Measurements from ENCODE around the gene RNF144B. TPM values are rescaled to one million over a fixed set of nuclear protein-coding genes. Genes with fewer than 3 reads are reported as not detected.
"Not testable (repeated sequence)": the region's sequence is repeated elsewhere in the genome, so short reads cannot be mapped to it uniquely, and the experiment has no call there.

RNF144B gene
- total RNA-seq, 1 experiment from 2014 or later: 12.1 TPM

GRCh38 chr6:18350271-18350670 is 36.9 kb upstream of the RNF144B start:
- no peak overlapping the region for H3K4me3 Mint-ChIP-seq (ENCODE audit: low read depth, unreplicated experiment)
- peaks cover 6% of the 10 kb centered on the region for H3K4me1 Mint-ChIP-seq (ENCODE audit: low read depth, unreplicated experiment)
- H3K27me3 Mint-ChIP-seq (ENCODE audit: unreplicated experiment): no peaks in the 10 kb centered on the region
- intact Hi-C loops (cut with micrococcal nuclease; ENCODE audit: unreplicated experiment): no loop called here
- no peak overlapping the region for H3K27ac Mint-ChIP-seq (ENCODE audit: unreplicated experiment)
- no peaks in the 10 kb centered on the region for H3K9me3 Mint-ChIP-seq (ENCODE audit: low read depth, unreplicated experiment)
- H3K36me3 Mint-ChIP-seq (ENCODE audit: insufficient read depth, unreplicated experiment): no peaks in the 10 kb centered on the region
- no TSS peak for BruUV-seq (replicated peaks)
- CTCF ChIA-PET: no interaction called here
- peak; percentile 2 for DNase-seq
- no peak for TF ChIP-seq CTCF (IDR thresholded peaks at IDR 0.05; ENCODE audit: unreplicated experiment)

- H3K9me3 Mint-ChIP-seq (ENCODE audit: low read depth, unreplicated experiment): no peaks in the 10 kb centered on the region
- intact Hi-C loops (cut with micrococcal nuclease; ENCODE audit: unreplicated experiment): no loop called here
- no peak for DNase-seq
- CTCF ChIA-PET: no interaction called here
- H3K27ac Mint-ChIP-seq (ENCODE audit: unreplicated experiment): no peak overlapping the region
- H3K27me3 Mint-ChIP-seq (ENCODE audit: unreplicated experiment): no peaks in the 10 kb centered on the region
- no peaks in the 10 kb centered on the region for H3K36me3 Mint-ChIP-seq (ENCODE audit: insufficient read depth, unreplicated experiment)
- H3K4me1 Mint-ChIP-seq (ENCODE audit: low read depth, unreplicated experiment): peaks cover 6% of the 10 kb centered on the region
- no peak for TF ChIP-seq CTCF (IDR thresholded peaks at IDR 0.05; ENCODE audit: unreplicated experiment)
- no peak overlapping the region for H3K4me3 Mint-ChIP-seq (ENCODE audit: low read depth, unreplicated experiment)
- no TSS peak for BruUV-seq (replicated peaks)
Measured at GRCh38 chr6:18350712-18351111, 36.4 kb upstream of the RNF144B start.

GRCh38 chr6:18352001-18352400 is 35.1 kb upstream of the RNF144B start:
- CTCF ChIA-PET: no interaction called here
- Mint-ChIP-seq H3K9me3 (ENCODE audit: low read depth, unreplicated experiment) (peaks cover 2% of the 10 kb centered on the region), H3K27ac (ENCODE audit: unreplicated experiment) (no peak overlapping the region), H3K4me3 (ENCODE audit: low read depth, unreplicated experiment) (no peak overlapping the region), H3K27me3 (ENCODE audit: unreplicated experiment) (no peaks in the 10 kb centered on the region), H3K36me3 (ENCODE audit: insufficient read depth, unreplicated experiment) (no peaks in the 10 kb centered on the region), H3K4me1 (ENCODE audit: low read depth, unreplicated experiment) (peaks cover 6% of the 10 kb centered on the region)
- TF ChIP-seq CTCF (IDR thresholded peaks at IDR 0.05; ENCODE audit: unreplicated experiment): no peak
- intact Hi-C loops (cut with micrococcal nuclease; ENCODE audit: unreplicated experiment): no loop called here
- no TSS peak for BruUV-seq (replicated peaks)
- no peak for DNase-seq

- no peak overlapping the region for H3K4me3 Mint-ChIP-seq (ENCODE audit: low read depth, unreplicated experiment)
- no peaks in the 10 kb centered on the region for H3K27me3 Mint-ChIP-seq (ENCODE audit: unreplicated experiment)
- H3K9me3 Mint-ChIP-seq (ENCODE audit: low read depth, unreplicated experiment): peaks cover 2% of the 10 kb centered on the region
- no peak overlapping the region for H3K27ac Mint-ChIP-seq (ENCODE audit: unreplicated experiment)
- H3K36me3 Mint-ChIP-seq (ENCODE audit: insufficient read depth, unreplicated experiment): no peaks in the 10 kb centered on the region
- peaks cover 6% of the 10 kb centered on the region for H3K4me1 Mint-ChIP-seq (ENCODE audit: low read depth, unreplicated experiment)
- no TSS peak for BruUV-seq (replicated peaks)
- DNase-seq: no peak
- CTCF ChIA-PET: no interaction called here
- TF ChIP-seq CTCF (IDR thresholded peaks at IDR 0.05; ENCODE audit: unreplicated experiment): no peak
- intact Hi-C loops (cut with micrococcal nuclease; ENCODE audit: unreplicated experiment): no loop called here
Measured at GRCh38 chr6:18352842-18353241, 34.3 kb upstream of the RNF144B start.

GRCh38 chr6:18353251-18353650 is 33.9 kb upstream of the RNF144B start:
- H3K4me3 Mint-ChIP-seq (ENCODE audit: low read depth, unreplicated experiment): no peak overlapping the region
- H3K4me1 Mint-ChIP-seq (ENCODE audit: low read depth, unreplicated experiment): peaks cover 6% of the 10 kb centered on the region
- TF ChIP-seq CTCF (IDR thresholded peaks at IDR 0.05; ENCODE audit: unreplicated experiment): no peak
- H3K36me3 Mint-ChIP-seq (ENCODE audit: insufficient read depth, unreplicated experiment): no peaks in the 10 kb centered on the region
- peaks cover 2% of the 10 kb centered on the region for H3K9me3 Mint-ChIP-seq (ENCODE audit: low read depth, unreplicated experiment)
- H3K27me3 Mint-ChIP-seq (ENCODE audit: unreplicated experiment): no peaks in the 10 kb centered on the region
- CTCF ChIA-PET: no interaction called here
- DNase-seq: no peak
- intact Hi-C loops (cut with micrococcal nuclease; ENCODE audit: unreplicated experiment): no loop called here
- no peak overlapping the region for H3K27ac Mint-ChIP-seq (ENCODE audit: unreplicated experiment)
- BruUV-seq (replicated peaks): no TSS peak

GRCh38 chr6:18357546-18357945 is 29.6 kb upstream of the RNF144B start:
- H3K27me3 Mint-ChIP-seq (ENCODE audit: unreplicated experiment); H3K4me1 Mint-ChIP-seq (ENCODE audit: low read depth, unreplicated experiment); H3K27ac Mint-ChIP-seq (ENCODE audit: unreplicated experiment); BruUV-seq (replicated peaks); H3K36me3 Mint-ChIP-seq (ENCODE audit: insufficient read depth, unreplicated experiment); H3K4me3 Mint-ChIP-seq (ENCODE audit: low read depth, unreplicated experiment); DNase-seq; H3K9me3 Mint-ChIP-seq (ENCODE audit: low read depth, unreplicated experiment); CTCF ChIA-PET; intact Hi-C loops (cut with micrococcal nuclease; ENCODE audit: unreplicated experiment): not testable (repeated sequence)

All from Calu3 (cell line).